Activated B cell treated with CpG ODN at 0.5 μM for 24 hours (primary cell): ENCODE data around the gene FFAR4. TPM values are rescaled to one million over a fixed set of nuclear protein-coding genes. Genes with fewer than 3 reads are reported as not detected.

ENCODE experiments used
- ATAC-seq: fragments of 200-7000 bp; cut with Tn5 transposase; one replicate; pipeline ENCODE4 v1.10.0; 2021; ENCODE audit warnings: low read depth, mild to moderate bottlenecking, moderate library complexity
- CTCF ChIA-PET: fragments of 350-600 bp; sonication (Branson Sonifier 250); formaldehyde crosslinking; loops from one replicate; lab custom pipeline; 2021; ENCODE audit warnings: antibody characterized with exemption; lab: Charles Lee
- POLR2A ChIA-PET: fragments of 350-600 bp; sonication (Branson Sonifier 250); formaldehyde crosslinking; loops from one replicate; lab custom pipeline; 2021; ENCODE audit warnings: antibody characterized with exemption; lab: Charles Lee
- DNase-seq: peaks from one replicate; pipeline ENCODE4 v3.0.0; 2022
- H3K27ac Mint-ChIP-seq: one replicate; pipeline ENCODE4 v1.8.0; 2020; ENCODE audit warnings: mixed read lengths
- H3K27me3 Mint-ChIP-seq: one replicate; pipeline ENCODE4 v1.8.0; 2021; ENCODE audit warnings: mixed read lengths
- H3K36me3 Mint-ChIP-seq: one replicate; pipeline ENCODE4 v1.8.0; 2021; ENCODE audit warnings: low read depth, mixed read lengths
- H3K4me1 Mint-ChIP-seq: one replicate; pipeline ENCODE4 v1.8.0; 2021; ENCODE audit warnings: mixed read lengths
- H3K4me3 Mint-ChIP-seq: one replicate; pipeline ENCODE4 v1.8.0; 2020; ENCODE audit warnings: mild to moderate bottlenecking, mixed read lengths
- H3K9me3 Mint-ChIP-seq: one replicate; pipeline ENCODE4 v1.8.0; 2020; ENCODE audit warnings: mixed read lengths
- intact Hi-C: fragments of 100-400 bp; cut with micrococcal nuclease; formaldehyde crosslinking; loops from one replicate; pipeline ENCODE4 v1.15.1; 2024
- total RNA-seq: library from RNA; stranded (reverse); gene quantifications from 2 replicates; pipeline ENCODE4 v1.2.3, GENCODE V29; 2022
- TF ChIP-seq, protein P1 (sequence below): fragments of 200-600 bp; IDR thresholded peaks from one replicate; pipeline ENCODE4 v1.8.0; 2022; ENCODE audit warnings: antibody characterized with exemption, mild to moderate bottlenecking

The FFAR4 gene
- total RNA-seq, 1 donor from 2014 or later = not detected

DNA sequence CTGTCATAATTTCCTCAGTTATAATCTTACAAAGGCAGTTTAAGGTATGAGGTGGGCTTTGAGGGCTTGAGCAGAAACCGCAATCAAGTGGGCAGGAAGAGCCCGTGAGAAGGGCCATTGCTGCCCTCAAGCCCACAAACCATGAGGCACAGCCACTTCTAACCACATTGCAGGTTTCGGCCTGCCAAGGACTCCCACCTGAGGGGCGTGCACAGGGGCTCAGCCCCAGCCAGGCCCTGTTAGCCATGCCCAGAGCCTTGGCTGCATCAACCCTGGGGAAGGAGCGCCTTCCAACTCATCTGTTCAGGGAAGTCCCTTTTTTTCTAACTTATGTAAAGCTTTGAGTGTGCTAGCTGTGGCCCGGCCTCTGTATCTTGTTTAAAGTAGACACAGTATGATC is 5.9 kb upstream of the FFAR4 start:
- intact Hi-C loops = no loop called here
- CTCF ChIA-PET = no interaction called here
- Mint-ChIP-seq H3K27me3 (peaks cover 17% of the 10 kb centered on the region), H3K36me3 (no peaks in the 10 kb centered on the region), H3K4me3 (no peak overlapping the region), H3K9me3 (no peaks in the 10 kb centered on the region), H3K27ac (no peak overlapping the region), H3K4me1 (no peaks in the 10 kb centered on the region)
- ATAC-seq (no peak), DNase-seq (no peak)
- POLR2A ChIA-PET = no interaction called here
- TF ChIP-seq, protein P1, sequence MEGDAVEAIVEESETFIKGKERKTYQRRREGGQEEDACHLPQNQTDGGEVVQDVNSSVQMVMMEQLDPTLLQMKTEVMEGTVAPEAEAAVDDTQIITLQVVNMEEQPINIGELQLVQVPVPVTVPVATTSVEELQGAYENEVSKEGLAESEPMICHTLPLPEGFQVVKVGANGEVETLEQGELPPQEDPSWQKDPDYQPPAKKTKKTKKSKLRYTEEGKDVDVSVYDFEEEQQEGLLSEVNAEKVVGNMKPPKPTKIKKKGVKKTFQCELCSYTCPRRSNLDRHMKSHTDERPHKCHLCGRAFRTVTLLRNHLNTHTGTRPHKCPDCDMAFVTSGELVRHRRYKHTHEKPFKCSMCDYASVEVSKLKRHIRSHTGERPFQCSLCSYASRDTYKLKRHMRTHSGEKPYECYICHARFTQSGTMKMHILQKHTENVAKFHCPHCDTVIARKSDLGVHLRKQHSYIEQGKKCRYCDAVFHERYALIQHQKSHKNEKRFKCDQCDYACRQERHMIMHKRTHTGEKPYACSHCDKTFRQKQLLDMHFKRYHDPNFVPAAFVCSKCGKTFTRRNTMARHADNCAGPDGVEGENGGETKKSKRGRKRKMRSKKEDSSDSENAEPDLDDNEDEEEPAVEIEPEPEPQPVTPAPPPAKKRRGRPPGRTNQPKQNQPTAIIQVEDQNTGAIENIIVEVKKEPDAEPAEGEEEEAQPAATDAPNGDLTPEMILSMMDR = no peak

- intact Hi-C loops = no loop called here
- ATAC-seq (no peak), DNase-seq (no peak)
- peaks cover 3% of the 10 kb centered on the region for H3K4me1 Mint-ChIP-seq
- POLR2A ChIA-PET = no interaction called here
- CTCF ChIA-PET = interaction anchor here (1.1 kb wide), 1 partner anchor 11 kb away, joined by 4 read pairs; no protein-coding TSS in a partner anchor
- H3K27ac Mint-ChIP-seq = no peak overlapping the region
- H3K36me3 Mint-ChIP-seq = no peaks in the 10 kb centered on the region
- H3K4me3 Mint-ChIP-seq = no peak overlapping the region
- no peaks in the 10 kb centered on the region for H3K9me3 Mint-ChIP-seq
- peaks cover 51% of the 10 kb centered on the region for H3K27me3 Mint-ChIP-seq
- TF ChIP-seq, protein P1 = no peak
Measured at GRCh38 chr10:93565446-93565845, 1.0 kb upstream of the FFAR4 start.

DNA sequence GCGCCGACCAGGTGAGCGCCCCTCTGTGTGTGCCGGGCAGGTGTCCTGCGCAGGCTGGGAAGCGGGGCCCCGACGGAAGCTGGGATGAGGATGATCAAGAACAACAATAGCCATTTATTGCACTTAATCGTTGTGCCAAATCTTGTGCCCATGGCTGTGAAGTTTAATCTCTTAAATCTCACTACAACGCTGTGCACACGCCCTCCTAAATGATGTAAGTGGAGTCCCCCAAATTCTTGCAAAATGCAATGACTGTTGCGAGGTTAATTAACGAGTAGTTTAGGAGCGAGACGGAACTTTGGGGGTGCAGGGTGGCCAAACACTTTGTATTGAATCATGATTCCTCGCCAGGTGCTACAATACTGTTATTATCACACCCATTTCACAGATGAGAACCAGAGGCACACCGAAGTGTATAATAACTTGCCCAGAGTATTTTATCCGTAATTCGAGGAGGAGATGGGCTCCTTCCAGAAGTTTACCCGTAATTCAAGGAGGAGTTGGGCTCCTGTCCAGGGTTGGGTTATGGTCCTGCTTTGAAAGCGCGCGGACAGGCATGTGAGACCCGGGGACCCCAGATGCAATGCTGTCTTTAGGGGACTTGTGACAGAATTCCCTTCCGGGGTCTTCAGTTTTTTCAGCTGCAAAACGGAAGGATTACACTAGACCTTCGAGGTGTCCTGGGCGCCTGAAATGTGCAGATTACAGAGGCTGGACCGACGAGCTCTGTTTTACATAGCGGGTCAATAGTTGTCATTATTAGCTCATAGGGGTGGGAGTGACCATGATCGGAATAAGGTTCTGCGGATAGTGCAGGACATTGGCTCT is 1.0 kb downstream of the FFAR4 start:
- CTCF ChIA-PET = no interaction called here
- intact Hi-C loops = no loop called here
- POLR2A ChIA-PET = no interaction called here

GRCh38 chr10:93568105-93568390 is 1.6 kb downstream of the FFAR4 start:
- Mint-ChIP-seq H3K9me3 (no peaks in the 10 kb centered on the region), H3K36me3 (no peaks in the 10 kb centered on the region), H3K4me1 (peaks cover 3% of the 10 kb centered on the region), H3K27me3 (peaks cover 59% of the 10 kb centered on the region), H3K27ac (no peak overlapping the region), H3K4me3 (no peak overlapping the region)
- POLR2A ChIA-PET = no interaction called here
- TF ChIP-seq, protein P1 = no peak
- ATAC-seq = no peak
- intact Hi-C loops = no loop called here
- DNase-seq = no peak
- CTCF ChIA-PET = no interaction called here

More for the DNA sequence above, 1.0 kb downstream of the FFAR4 start:
- Mint-ChIP-seq H3K27me3 (peaks cover 59% of the 10 kb centered on the region), H3K36me3 (no peaks in the 10 kb centered on the region), H3K4me1 (peaks cover 3% of the 10 kb centered on the region), H3K27ac (no peak overlapping the region), H3K4me3 (no peak overlapping the region), H3K9me3 (no peaks in the 10 kb centered on the region)
- DNase-seq = no peak
- ATAC-seq = no peak
- TF ChIP-seq, protein P1 = no peak

DNA sequence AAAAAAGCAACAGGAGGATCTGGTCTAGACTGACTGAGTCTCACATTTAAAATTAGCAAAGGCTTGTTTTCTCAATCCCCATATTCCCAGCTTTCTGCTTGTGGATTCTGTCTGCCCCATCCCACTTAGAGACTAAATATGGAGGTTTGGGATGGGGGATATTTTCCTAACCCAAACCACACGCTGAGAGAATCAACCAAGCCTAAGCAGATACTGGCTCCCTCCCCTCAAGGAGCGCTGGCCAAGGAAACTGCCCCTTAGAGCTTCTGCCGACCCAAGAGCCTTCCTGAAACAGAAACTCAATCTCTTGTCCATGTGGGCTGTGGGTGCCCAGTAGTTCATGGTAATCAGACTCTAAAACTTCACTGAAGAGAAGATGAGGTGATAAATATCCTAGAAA is 3.9 kb downstream of the FFAR4 start:
- Mint-ChIP-seq H3K4me3 (no peak overlapping the region), H3K27me3 (peaks cover 58% of the 10 kb centered on the region), H3K36me3 (no peaks in the 10 kb centered on the region), H3K9me3 (no peaks in the 10 kb centered on the region), H3K27ac (no peak overlapping the region), H3K4me1 (peaks cover 6% of the 10 kb centered on the region)
- TF ChIP-seq, protein P1 = no peak
- ChIA-PET CTCF (no interaction called here), POLR2A (no interaction called here)
- DNase-seq (no peak), ATAC-seq (no peak)
- intact Hi-C loops = no loop called here
